Psoas muscle (tissue), 8 donors: ENCODE measurements around the gene ENPP7. TPM values are rescaled to one million over a fixed set of nuclear protein-coding genes. Genes with fewer than 3 reads are reported as not detected.

Experiments used
- ATAC-seq, 4 donors: fragments of 200-7000 bp; cut with Tn5 transposase; one replicate each; pipeline ENCODE4 v1.9.1; 2020; ENCODE audit warnings: moderate library complexity in 3 of 4, mild to moderate bottlenecking in 2 of 4
- DNase-seq, 2 donors: peaks; one replicate each; pipeline ENCODE4 v3.0.0-alpha.2; 2020
- H3K27ac ChIP-seq: fragments of 200-600 bp; one replicate; pipeline ENCODE4 v1.8.0; 2022
- H3K27me3 ChIP-seq, 3 donors: fragments of 200-600 bp in 1 of 3; one replicate each; pipeline versions ENCODE4 v1.6.1 to v1.8.0; 2013 to 2022; ENCODE audit warnings: low read length in 2 of 3, mild to moderate bottlenecking in 2 of 3, moderate library complexity in 1 of 3; ENCODE audit not compliant: insufficient read depth in 3 of 3
- H3K36me3 ChIP-seq, 2 donors: fragments of 200-600 bp in 1 of 2; one replicate each; pipeline versions ENCODE4 v1.6.1 to v1.8.0; 2013 to 2022; ENCODE audit warnings: low read depth in 1 of 2, mild to moderate bottlenecking in 1 of 2, moderate library complexity in 1 of 2; ENCODE audit not compliant: insufficient read depth in 1 of 2
- H3K4me1 ChIP-seq: fragments of 200-600 bp; one replicate; pipeline ENCODE4 v1.8.0; 2022
- H3K4me3 ChIP-seq: fragments of 200-600 bp; one replicate; pipeline ENCODE4 v1.8.0; 2022; ENCODE audit warnings: mild to moderate bottlenecking
- H3K9me3 ChIP-seq: fragments of 200-600 bp; one replicate; pipeline ENCODE4 v1.8.0; 2022
- WGBS, 3 donors: extraction: QIAGEN DNeasy Blood & Tissue Kit; methylation state at CpG; one replicate each; pipeline versions ENCODE4 v1.1.6 to v1.1.7; 2013; 5-methylcytosine and 5-hydroxymethylcytosine counted together
- intact Hi-C, 2 donors: fragments of 100-400 bp; cut with DNase I; formaldehyde crosslinking; loops; one replicate each; pipeline versions ENCODE4 v1.11.0 to v1.14.2; 2022
- polyA plus RNA-seq, 3 donors: library from polyadenylated mRNA; stranded (reverse); fragments of 200-250 nt; gene quantifications; one replicate each; pipeline ENCODE4 v1.2.3, GENCODE V29; 2013
- total RNA-seq, 4 donors: library from RNA; stranded (reverse); fragmentation: NEBNext Ultra II Directional in 2 of 4; extraction: Animal tissue kit (Norgen Biotek cat#: 25700) in 2 of 4; gene quantifications; one replicate each; pipeline versions ENCODE4 v1.2.1 to v1.2.4, GENCODE V29; 2021 to 2023
- TF ChIP-seq, protein P1 (sequence below): fragments of 200-600 bp; IDR thresholded peaks from one replicate; pipeline ENCODE4 v1.8.0; 2022; ENCODE audit warnings: antibody characterized with exemption
- donor health status: healthy with polysubstance abuse.
- donor health status: DM: no; HTN: no; CAD: no; lungs with moderate emphysema.
- donor health status: Bipolar disorder and iron deficiency.
- donor health status: healthy.
- donor health status: DM: yes; HTN: yes; CAD: no.
- donor health status: DM: no; HTN: no; CAD: no.
- donor health status: DM: no; HTN: no; CAD: no.
- donor health status: DM: yes; HTN: yes; CAD: no.

ENPP7 gene
- total and polyA plus RNA-seq, 7 donors, result 0.04 to 0.10 TPM; not detected in 5

- TF ChIP-seq, protein P1, sequence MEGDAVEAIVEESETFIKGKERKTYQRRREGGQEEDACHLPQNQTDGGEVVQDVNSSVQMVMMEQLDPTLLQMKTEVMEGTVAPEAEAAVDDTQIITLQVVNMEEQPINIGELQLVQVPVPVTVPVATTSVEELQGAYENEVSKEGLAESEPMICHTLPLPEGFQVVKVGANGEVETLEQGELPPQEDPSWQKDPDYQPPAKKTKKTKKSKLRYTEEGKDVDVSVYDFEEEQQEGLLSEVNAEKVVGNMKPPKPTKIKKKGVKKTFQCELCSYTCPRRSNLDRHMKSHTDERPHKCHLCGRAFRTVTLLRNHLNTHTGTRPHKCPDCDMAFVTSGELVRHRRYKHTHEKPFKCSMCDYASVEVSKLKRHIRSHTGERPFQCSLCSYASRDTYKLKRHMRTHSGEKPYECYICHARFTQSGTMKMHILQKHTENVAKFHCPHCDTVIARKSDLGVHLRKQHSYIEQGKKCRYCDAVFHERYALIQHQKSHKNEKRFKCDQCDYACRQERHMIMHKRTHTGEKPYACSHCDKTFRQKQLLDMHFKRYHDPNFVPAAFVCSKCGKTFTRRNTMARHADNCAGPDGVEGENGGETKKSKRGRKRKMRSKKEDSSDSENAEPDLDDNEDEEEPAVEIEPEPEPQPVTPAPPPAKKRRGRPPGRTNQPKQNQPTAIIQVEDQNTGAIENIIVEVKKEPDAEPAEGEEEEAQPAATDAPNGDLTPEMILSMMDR, result no peak
- no peaks in the 10 kb centered on the region for H3K4me1 ChIP-seq
- WGBS, 3 donors, result 92 to 95% (median 94%) methylated on average over 5 of the region's 5 CpGs
- H3K4me3 ChIP-seq, result no peak overlapping the region
- no peaks in the 10 kb centered on the region for H3K9me3 ChIP-seq
- no peak overlapping the region for H3K27ac ChIP-seq
- DNase-seq (no peak), ATAC-seq (no peak)
- H3K36me3 ChIP-seq, result no peaks in the 10 kb centered on the region
- intact Hi-C loops, result loop anchor here (2.0 to 5.0 kb wide), 2 partner anchors 247 to 249 kb away; no protein-coding TSS in a partner anchor
- peaks cover 0 to 71% (median 19%) of the 10 kb centered on the region in 3 donors for H3K27me3 ChIP-seq
Observed at GRCh38 chr17:79743614-79744013, 12.9 kb downstream of the ENPP7 start.

DNA sequence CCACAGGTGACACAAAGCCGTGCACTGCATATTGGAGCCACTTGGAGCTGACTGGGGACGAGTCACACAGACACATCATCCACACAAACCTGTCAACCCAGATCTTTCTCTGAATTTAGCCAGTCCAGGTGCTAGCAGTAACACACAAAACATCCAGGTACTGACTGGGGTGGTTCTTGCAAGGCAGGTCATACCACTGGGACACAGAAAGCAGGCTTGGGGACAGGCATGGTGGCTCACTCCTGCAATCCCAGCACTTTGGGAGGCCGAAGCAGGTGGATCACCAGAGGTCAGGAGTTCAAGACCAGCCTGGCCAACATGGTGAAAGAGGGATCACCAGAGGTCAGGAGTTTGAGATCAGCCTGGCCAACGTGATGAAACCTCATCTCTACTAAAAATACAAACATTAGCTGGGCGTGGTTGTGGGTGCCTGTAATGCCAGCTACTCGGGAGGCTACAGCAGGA lies 14.9 kb downstream of the ENPP7 start:
- Histone ChIP-seq H3K4me3 (no peak overlapping the region), H3K9me3 (no peaks in the 10 kb centered on the region), H3K36me3 (no peaks in the 10 kb centered on the region), H3K27me3 (peaks cover 0 to 71% (median 16%) of the 10 kb centered on the region in 3 donors), H3K27ac (no peak overlapping the region), H3K4me1 (no peaks in the 10 kb centered on the region)
- intact Hi-C loops, result no loop called here
- WGBS, 3 donors, result 35 to 49% (median 48%) methylated on average over 6 of the region's 6 CpGs
- TF ChIP-seq, protein P1, result no peak
- ATAC-seq (no peak), DNase-seq (no peak)

- Histone ChIP-seq H3K36me3 (no peaks in the 10 kb centered on the region), H3K27me3 (peaks cover 0 to 72% (median 15%) of the 10 kb centered on the region in 3 donors), H3K4me3 (no peak overlapping the region), H3K9me3 (no peaks in the 10 kb centered on the region), H3K27ac (no peak overlapping the region), H3K4me1 (no peaks in the 10 kb centered on the region)
- intact Hi-C loops, result no loop called here
- TF ChIP-seq, protein P1, result no peak
- no peak for DNase-seq
- WGBS, 3 donors, result 15 to 19% (median 16%) methylated on average over 22 of the region's 22 CpGs
- no peak for ATAC-seq
Observed at GRCh38 chr17:79746889-79747507, 16.3 kb downstream of the ENPP7 start.

- 1 to 3% (median 2%) methylated on average over 49 to 74 of the region's 74 CpGs for WGBS, 3 donors
Observed at GRCh38 chr17:79747508-79748294, 17.0 kb downstream of the ENPP7 start.

More at GRCh38 chr17:79747508-79748294, 17.0 kb downstream of the ENPP7 start:
- intact Hi-C loops, result no loop called here
- Histone ChIP-seq H3K27me3 (peaks cover 0 to 71% (median 15%) of the 10 kb centered on the region in 3 donors), H3K36me3 (no peaks in the 10 kb centered on the region), H3K4me1 (no peaks in the 10 kb centered on the region), H3K9me3 (no peaks in the 10 kb centered on the region), H3K27ac (no peak overlapping the region), H3K4me3 (no peak overlapping the region)
- TF ChIP-seq, protein P1, result no peak
- no peak for DNase-seq
- no peak for ATAC-seq
